ENCODE data around the gene FGF9.

The FGF9 gene

GRCh38 chr13:21747456-21747855, 76.6 kb downstream of the FGF9 start:
- Histone ChIP-seq H3K27me3 (ENCODE audit: control insufficient read depth, insufficient read depth, low read length) (no peaks in the 10 kb centered on the region), H3K9me3 (ENCODE audit: control insufficient read depth, insufficient read depth, low read length) (no peaks in the 10 kb centered on the region), H3K4me3 (ENCODE audit: low read depth, low read length) (no peak overlapping the region), H3K36me3 (ENCODE audit: control insufficient read depth, insufficient read depth, low read length) (no peaks in the 10 kb centered on the region), H3K4me1 (ENCODE audit: control insufficient read depth, insufficient read depth, low read length) (no peaks in the 10 kb centered on the region), H3K9ac (ENCODE audit: low read depth, low read length) (no peak overlapping the region)

GRCh38 chr13:21748166-21748565, 77.3 kb downstream of the FGF9 start:
- Histone ChIP-seq H3K4me1 (ENCODE audit: control insufficient read depth, insufficient read depth, low read length) (no peaks in the 10 kb centered on the region), H3K9me3 (ENCODE audit: control insufficient read depth, insufficient read depth, low read length) (no peaks in the 10 kb centered on the region), H3K4me3 (ENCODE audit: low read depth, low read length) (no peak overlapping the region), H3K9ac (ENCODE audit: low read depth, low read length) (no peak overlapping the region), H3K36me3 (ENCODE audit: control insufficient read depth, insufficient read depth, low read length) (no peaks in the 10 kb centered on the region), H3K27me3 (ENCODE audit: control insufficient read depth, insufficient read depth, low read length) (no peaks in the 10 kb centered on the region)

DNA sequence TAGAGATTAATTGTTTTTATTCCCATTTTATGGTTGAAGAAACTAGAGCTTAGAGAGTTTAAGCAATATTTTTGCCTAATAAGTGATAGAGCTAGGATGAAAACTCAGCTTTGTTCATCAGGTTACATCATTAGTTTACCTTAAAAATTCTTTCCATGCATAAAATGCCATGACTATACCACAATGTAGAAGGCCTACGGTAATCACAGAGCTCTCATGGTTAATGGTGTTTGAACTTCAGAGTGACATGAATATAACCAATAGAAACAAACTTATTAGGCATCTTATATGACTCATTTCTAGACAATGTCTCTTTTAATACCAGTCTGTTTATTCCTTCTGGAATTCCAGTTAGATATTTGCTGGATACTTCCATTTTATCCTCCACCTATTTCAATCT, 78.5 kb downstream of the FGF9 start:
- H3K27me3 ChIP-seq (ENCODE audit: control insufficient read depth, insufficient read depth, low read length) = no peaks in the 10 kb centered on the region

DNA sequence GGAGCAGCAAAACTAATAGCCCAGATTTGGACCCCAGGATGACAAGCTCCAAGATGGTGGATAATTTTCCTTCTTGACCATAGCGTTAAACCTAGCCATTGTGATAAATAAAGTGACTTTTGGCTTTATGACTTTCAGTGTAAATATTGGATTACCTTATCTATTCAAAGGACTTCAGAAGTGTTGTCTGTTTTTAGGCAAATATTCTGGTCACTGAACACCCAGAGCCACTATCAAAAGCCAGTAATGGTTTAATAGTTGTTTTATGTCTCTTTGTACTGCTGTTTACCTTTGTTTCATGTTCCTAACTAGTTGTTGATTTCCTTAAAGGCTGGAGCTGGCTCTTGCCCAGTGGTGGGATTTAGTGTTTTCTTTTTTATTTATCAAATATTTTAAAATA, 81.6 kb downstream of the FGF9 start:
- Histone ChIP-seq H3K9ac (ENCODE audit: low read depth, low read length) (no peak overlapping the region), H3K4me1 (ENCODE audit: control insufficient read depth, insufficient read depth, low read length) (peaks cover 3% of the 10 kb centered on the region), H3K27me3 (ENCODE audit: control insufficient read depth, insufficient read depth, low read length) (no peaks in the 10 kb centered on the region), H3K36me3 (ENCODE audit: control insufficient read depth, insufficient read depth, low read length) (no peaks in the 10 kb centered on the region), H3K9me3 (ENCODE audit: control insufficient read depth, insufficient read depth, low read length) (no peaks in the 10 kb centered on the region), H3K4me3 (ENCODE audit: low read depth, low read length) (no peak overlapping the region)

More for the DNA sequence above, 78.5 kb downstream of the FGF9 start:
- no peaks in the 10 kb centered on the region for H3K9me3 ChIP-seq (ENCODE audit: control insufficient read depth, insufficient read depth, low read length)
- no peaks in the 10 kb centered on the region for H3K4me1 ChIP-seq (ENCODE audit: control insufficient read depth, insufficient read depth, low read length)
- no peak overlapping the region for H3K4me3 ChIP-seq (ENCODE audit: low read depth, low read length)
- H3K9ac ChIP-seq (ENCODE audit: low read depth, low read length) = no peak overlapping the region
- H3K36me3 ChIP-seq (ENCODE audit: control insufficient read depth, insufficient read depth, low read length) = no peaks in the 10 kb centered on the region

- no peaks in the 10 kb centered on the region for H3K27me3 ChIP-seq (ENCODE audit: control insufficient read depth, insufficient read depth, low read length)
- H3K9me3 ChIP-seq (ENCODE audit: control insufficient read depth, insufficient read depth, low read length) = no peaks in the 10 kb centered on the region
- peaks cover 3% of the 10 kb centered on the region for H3K4me1 ChIP-seq (ENCODE audit: control insufficient read depth, insufficient read depth, low read length)
- no peak overlapping the region for H3K4me3 ChIP-seq (ENCODE audit: low read depth, low read length)
- no peaks in the 10 kb centered on the region for H3K36me3 ChIP-seq (ENCODE audit: control insufficient read depth, insufficient read depth, low read length)
- no peak overlapping the region for H3K9ac ChIP-seq (ENCODE audit: low read depth, low read length)
Observed at GRCh38 chr13:21753117-21753729, 82.3 kb downstream of the FGF9 start.
